Measurements from ENCODE around the gene FCMR. TPM values are rescaled to one million over a fixed set of nuclear protein-coding genes. Genes with fewer than 3 reads are reported as not detected.

Gene FCMR
- total and polyA plus RNA-seq, 10 of the 15 experiments (the other 5 are each of a cell fraction or from before 2014, with no cell fraction given), result 79.7 to 245 (median 123) TPM

GRCh38 chr1:206944703-206945102 is 23.0 kb upstream of the FCMR start:
- no peak overlapping the region for H3K27ac ChIP-seq (ENCODE audit: control insufficient read depth, insufficient read depth)
- H3K4me3 ChIP-seq, result no peak overlapping the region
- no peak overlapping the region for H3K9ac ChIP-seq (ENCODE audit: control insufficient read depth, insufficient read depth, low read length)
- H3K27me3 ChIP-seq (replicated peaks in 1 of 2; ENCODE audit: control insufficient read depth in 2 of 2, insufficient read depth in 2 of 2, low read length in 1 of 2), result no peaks in the 10 kb centered on the region
- no peak for FAIRE-seq
- no peak for DNase-seq (ENCODE audit: low read depth, low spot score)
- TF ChIP-seq PAX8 (IDR thresholded peaks at IDR 0.05) (no peak), EP300 (IDR thresholded peaks at IDR 0.05; ENCODE audit: borderline replicate concordance in 1 of 2, control insufficient read depth in 1 of 2, low read depth in 2 of 2, low read length in 2 of 2) (no peak), CEBPZ (IDR thresholded peaks at IDR 0.05; ENCODE audit: low read depth, low read length) (no peak), SUZ12 (IDR thresholded peaks at IDR 0.05; ENCODE audit: unreplicated experiment) (no peak), NKRF (conservative IDR thresholded peaks at IDR 0.05) (no peak), SMC3 (IDR thresholded peaks at IDR 0.05; ENCODE audit: borderline replicate concordance, low read length) (no peak), ZZZ3 (IDR thresholded peaks at IDR 0.05; ENCODE audit: control insufficient read depth, insufficient read length, low read depth) (no peak), JUNB (IDR thresholded peaks at IDR 0.05) (no peak), IRF5 (IDR thresholded peaks at IDR 0.05; ENCODE audit: borderline replicate concordance) (no peak), IKZF1 (conservative IDR thresholded peaks at IDR 0.05) (no peak), RAD21 (IDR thresholded peaks at IDR 0.05; ENCODE audit: insufficient read depth, low read depth, low read length) (no peak), SP1 (IDR thresholded peaks at IDR 0.05; ENCODE audit: low read depth, low read length) (no peak), SREBF1 (IDR thresholded peaks at IDR 0.05; ENCODE audit: low read length) (no peak), GABPA (IDR thresholded peaks at IDR 0.05; ENCODE audit: low read depth) (no peak), RELA (IDR thresholded peaks at IDR 0.05; ENCODE audit: borderline replicate concordance, partially characterized antibody) (no peak), ZNF24 (IDR thresholded peaks at IDR 0.05) (no peak), STAT1 (conservative IDR thresholded peaks at IDR 0.05) (no peak), TCF7 (IDR thresholded peaks at IDR 0.05; ENCODE audit: borderline replicate concordance) (no peak), EGR1 (IDR thresholded peaks at IDR 0.05; ENCODE audit: borderline replicate concordance in 1 of 2, low read depth in 2 of 2, low read length in 2 of 2) (no peak), NFYB (IDR thresholded peaks at IDR 0.05; ENCODE audit: insufficient read depth, low read depth, low read length) (no peak)
- no TSS peak for BruUV-seq (replicated peaks)
- intact Hi-C loops (cut with micrococcal nuclease; ENCODE audit: unreplicated experiment), result no loop called here
- peaks cover 14% of the 10 kb centered on the region for H3K4me1 ChIP-seq (ENCODE audit: control insufficient read depth, insufficient read depth, low read length)
- WGBS (ENCODE audit: insufficient coverage, insufficient replicate concordance, low lambda C conversion rate, missing lambda C conversion rate), result 60% methylated on average over 5 of the region's 5 CpGs
- ChIA-PET CTCF (interaction anchor here (0.8 to 9.4 kb wide), 7 partner anchors 9 to 37 kb away, joined by 3 to 61 read pairs (median 13); no protein-coding TSS in a partner anchor), POLR2A (no interaction called here), RAD21 (ENCODE audit: unreplicated experiment) (interaction anchor here (1.1 kb wide), 1 partner anchor 10 kb away, joined by 3 read pairs; no protein-coding TSS in a partner anchor), SMC1A (ENCODE audit: uncharacterized antibody, unreplicated experiment) (interaction anchor here (1.8 kb wide), 1 partner anchor 29 kb away, joined by 4 read pairs; no protein-coding TSS in a partner anchor)
- H3K4me2 ChIP-seq (ENCODE audit: control insufficient read depth, insufficient read depth), result no peak overlapping the region
- H3K9me3 ChIP-seq (replicated peaks; ENCODE audit: control insufficient read depth, insufficient read depth, low read length), result no peaks in the 10 kb centered on the region; the same call in 2 of the 3 replicates
- H3K36me3 ChIP-seq (ENCODE audit: control insufficient read depth in 2 of 2, insufficient read depth in 2 of 2, low read length in 1 of 2), result no peaks in the 10 kb centered on the region
- ATAC-seq, result no peak
- no peaks in the 10 kb centered on the region for H3K79me2 ChIP-seq (ENCODE audit: control insufficient read depth, insufficient read depth, low read length)
- no peaks in the 10 kb centered on the region for H4K20me1 ChIP-seq (ENCODE audit: control insufficient read depth, insufficient read depth)
- no peak overlapping the region for H2AFZ ChIP-seq (ENCODE audit: control insufficient read depth, low read depth, low read length)
- in situ Hi-C loops (cut with MboI), result no loop called here

Measured in GM12878 (cell line).